Activated T-cell treated with anti-CD3 and anti-CD28 coated beads for 1 hour (primary cell): ENCODE results near the gene PRKCB.

Source experiments
- DNase-seq: peaks from one replicate; pipeline ENCODE4 v3.0.0-alpha.2; 2020; ENCODE audit warnings: low read depth

The PRKCB gene

GRCh38 chr16:23968176-23968575 lies 132.4 kb downstream of the PRKCB start:
- no peak for DNase-seq

- no peak for DNase-seq
These were observed 133.9 kb downstream of the PRKCB start for GRCh38 chr16:23969468-23970297.

DNA sequence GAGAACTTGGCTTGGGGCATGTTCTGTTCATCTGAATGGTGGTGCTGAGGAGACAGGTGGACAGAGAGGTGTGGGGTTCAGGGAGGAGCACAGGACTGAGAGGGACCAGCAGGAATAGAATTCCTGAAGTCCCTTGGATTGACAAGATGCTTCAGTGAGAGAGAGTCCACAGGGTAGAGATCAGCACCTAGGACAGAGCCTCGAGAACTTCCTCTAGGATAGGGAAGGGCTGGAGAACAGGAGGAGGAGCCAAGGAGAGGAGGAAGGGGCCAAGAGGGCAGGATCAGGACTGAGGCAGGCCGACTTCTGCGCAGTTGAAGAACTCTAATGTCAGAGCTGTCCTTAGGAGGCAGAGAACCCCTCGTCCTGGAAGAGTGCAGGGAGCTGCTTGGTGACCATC lies 138.4 kb downstream of the PRKCB start:
- no peak for DNase-seq

DNA sequence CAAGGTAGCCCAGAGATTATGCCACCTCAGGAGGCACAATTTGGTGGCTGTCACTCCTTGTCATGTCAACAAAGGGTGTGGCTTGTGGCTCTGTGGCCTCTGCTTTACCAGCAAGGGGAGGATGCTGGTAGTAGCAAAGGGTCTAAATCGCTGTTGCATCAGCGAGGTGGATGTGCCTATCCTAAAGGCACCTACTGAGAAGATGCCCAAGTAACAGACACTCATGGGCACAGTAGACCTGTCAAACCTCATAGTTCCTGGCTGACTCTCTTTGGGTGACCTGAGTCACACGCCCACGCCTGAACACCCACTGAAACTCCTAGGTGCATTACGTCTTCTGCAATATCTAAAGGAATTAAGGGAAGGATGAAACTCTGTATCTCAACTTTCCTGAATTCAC lies 139.5 kb downstream of the PRKCB start:
- DNase-seq: no peak

DNA sequence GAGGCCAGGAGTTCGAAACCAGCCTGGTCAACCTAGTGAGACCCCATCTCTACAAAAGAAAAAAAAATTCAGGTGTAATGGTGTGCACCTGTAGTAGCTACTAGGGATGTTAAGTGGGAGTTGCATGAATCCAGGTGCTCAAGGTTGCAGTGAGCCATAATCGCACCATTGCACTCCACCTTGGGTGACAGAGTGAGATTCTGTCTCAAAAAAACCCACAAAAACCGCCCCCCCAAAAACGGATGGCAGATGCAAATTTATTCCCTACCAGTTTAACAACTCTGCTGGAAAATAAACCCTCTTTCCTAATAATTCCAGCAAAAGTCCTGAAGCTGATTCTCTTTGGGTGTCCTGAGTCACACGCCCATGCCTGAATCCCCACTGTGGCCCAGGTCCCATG lies 140.3 kb downstream of the PRKCB start:
- DNase-seq: no peak

GRCh38 chr16:23976524-23976923 lies 140.7 kb downstream of the PRKCB start:
- DNase-seq: no peak

DNA sequence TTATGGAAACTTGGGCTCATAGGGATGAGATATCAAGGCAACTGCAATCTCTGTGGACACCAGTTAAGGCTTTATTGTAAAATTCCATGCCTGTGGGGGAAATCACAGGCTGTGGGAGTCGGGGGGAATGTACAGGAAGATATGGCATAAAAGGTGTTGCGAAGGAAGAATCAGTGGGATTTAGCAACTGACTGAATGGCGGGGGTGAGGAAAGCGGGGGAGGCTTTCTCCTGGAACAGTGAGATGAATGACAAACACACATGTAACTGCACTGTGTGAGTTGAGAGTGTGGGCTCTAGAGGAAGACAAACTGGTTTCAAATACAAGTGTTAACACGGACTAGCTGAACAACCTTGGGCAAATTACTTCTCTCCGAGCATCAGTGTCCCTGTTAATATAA lies 143.7 kb downstream of the PRKCB start:
- DNase-seq: no peak

- no peak for DNase-seq
These were observed 144.2 kb downstream of the PRKCB start for GRCh38 chr16:23979982-23980381.

- no peak for DNase-seq
These were observed 145.9 kb downstream of the PRKCB start for GRCh38 chr16:23981429-23982399.

DNA sequence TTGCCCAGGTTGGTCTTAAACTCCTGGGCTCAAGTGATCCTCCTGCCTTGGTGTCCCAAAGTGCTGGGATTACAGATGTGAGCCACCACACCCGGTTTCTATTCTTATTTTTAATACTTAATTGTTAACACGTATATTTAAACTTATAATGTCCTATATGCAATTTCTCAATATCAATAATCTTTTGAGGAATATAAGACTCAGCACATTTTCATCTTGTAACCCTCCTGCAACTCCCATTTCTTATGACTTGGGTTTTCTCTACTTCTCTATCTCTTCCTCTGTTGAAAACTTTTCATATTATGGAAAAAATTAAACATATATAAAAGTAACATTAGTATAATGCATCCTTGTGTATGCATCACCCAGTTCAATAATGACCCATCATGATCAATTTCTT lies 150.7 kb downstream of the PRKCB start:
- no peak for DNase-seq

DNA sequence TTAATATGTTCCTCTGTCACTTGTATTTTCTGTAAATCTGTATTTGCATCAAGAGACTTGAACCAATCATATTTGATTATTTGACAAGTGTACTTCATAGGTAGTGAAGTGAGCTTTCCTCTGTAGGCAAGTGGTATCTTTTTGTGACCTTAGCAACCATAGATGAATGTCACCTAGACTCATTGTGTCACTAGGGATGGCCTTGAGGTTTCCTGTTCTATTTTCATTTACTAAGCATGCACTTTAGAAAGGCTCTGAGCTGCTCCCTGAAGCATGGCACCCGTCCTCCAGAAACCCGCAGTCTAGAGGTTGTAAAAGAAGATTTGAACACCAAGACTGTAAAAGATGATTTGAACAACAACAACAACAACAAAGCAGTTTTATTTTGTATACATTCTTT lies 151.7 kb downstream of the PRKCB start:
- no peak for DNase-seq

DNA sequence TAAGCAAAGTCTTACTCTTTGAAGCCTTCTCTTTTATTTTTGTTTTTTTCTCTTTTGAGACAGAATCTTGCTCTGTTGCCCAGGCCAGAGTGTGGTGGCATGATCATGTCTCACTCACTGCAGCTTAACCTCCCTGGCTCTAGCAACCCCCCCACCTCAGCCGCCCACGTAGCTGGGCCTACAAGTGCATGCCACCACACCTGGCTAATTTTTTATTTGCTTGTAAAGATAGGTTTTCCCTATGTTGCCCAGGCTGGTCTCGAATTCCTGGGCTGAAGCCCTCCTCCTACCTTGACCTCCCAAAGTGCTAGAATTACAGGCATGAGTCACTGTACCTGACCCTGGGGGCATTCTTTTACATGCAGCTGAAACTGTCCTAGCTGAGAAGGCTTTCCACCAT lies 154.7 kb downstream of the PRKCB start:
- DNase-seq: no peak

DNA sequence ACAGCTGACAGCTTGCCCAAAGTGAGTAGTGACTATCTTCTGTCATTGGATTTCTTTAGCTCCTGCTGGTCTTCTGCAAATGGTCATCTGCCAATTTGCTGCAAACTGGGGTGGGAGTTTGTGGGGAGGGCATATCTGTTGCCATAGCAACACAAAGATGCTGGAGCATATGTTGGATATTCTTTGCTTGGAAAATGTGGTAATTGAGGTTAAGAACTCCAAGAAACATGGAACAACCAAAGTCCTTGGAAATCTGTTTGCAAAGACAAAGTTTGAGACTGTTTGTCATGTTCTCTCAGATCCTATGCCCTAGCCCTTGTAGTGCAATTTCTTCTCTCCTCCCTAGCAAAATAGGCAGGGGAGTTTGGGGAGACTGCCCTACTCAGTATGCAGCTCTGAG lies 155.3 kb downstream of the PRKCB start:
- no peak for DNase-seq

GRCh38 chr16:23994615-23995014 lies 158.8 kb downstream of the PRKCB start:
- DNase-seq: no peak

- no peak for DNase-seq
These were observed 160.6 kb downstream of the PRKCB start for GRCh38 chr16:23996258-23996955.

GRCh38 chr16:23998771-23999170 lies 163.0 kb downstream of the PRKCB start:
- no peak for DNase-seq

- no peak for DNase-seq
These were observed 163.9 kb downstream of the PRKCB start for GRCh38 chr16:23999663-24000062.

DNA sequence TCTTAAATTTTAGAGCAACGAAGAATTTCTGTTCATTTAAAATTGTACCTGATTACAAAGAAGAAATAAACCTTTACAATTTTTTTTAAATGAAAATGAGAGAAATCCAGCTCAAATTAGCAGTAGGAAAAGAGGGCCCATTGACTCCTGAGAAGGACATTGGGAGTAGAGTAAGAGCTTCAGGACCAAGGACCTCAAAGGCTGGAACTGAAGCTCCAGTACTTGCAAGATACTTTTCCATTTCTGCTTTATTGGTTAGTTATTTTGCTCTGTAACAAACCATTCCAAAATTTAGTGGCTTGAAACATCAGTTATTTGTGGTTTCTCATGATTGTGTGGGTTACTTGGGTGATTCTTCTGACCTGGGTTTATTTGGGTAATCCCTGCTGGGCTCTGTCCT lies 165.9 kb downstream of the PRKCB start:
- DNase-seq: no peak

DNA sequence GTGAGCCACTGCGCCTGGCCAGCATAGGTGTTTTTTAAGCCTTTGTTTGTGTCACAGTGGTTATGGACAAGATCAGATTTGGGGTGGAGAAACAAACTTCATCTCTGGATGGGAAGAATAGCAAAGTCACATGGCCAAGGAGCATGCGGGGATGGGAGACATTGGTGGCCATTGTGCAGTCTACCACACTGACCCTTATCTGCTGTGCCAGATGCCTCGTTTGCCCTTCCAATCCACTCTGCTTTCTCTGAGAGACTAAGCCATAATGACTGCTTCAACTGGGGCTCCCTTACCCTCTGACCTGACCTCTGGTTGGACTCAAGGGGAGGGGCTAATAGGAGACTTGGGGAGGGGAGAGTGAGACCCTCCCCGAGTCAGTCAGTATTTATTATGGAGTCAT lies 166.8 kb downstream of the PRKCB start:
- DNase-seq: no peak

- no peak for DNase-seq
These were observed 169.8 kb downstream of the PRKCB start for GRCh38 chr16:24005577-24005976.

- no peak for DNase-seq
These were observed 171.6 kb downstream of the PRKCB start for GRCh38 chr16:24007391-24007790.

DNA sequence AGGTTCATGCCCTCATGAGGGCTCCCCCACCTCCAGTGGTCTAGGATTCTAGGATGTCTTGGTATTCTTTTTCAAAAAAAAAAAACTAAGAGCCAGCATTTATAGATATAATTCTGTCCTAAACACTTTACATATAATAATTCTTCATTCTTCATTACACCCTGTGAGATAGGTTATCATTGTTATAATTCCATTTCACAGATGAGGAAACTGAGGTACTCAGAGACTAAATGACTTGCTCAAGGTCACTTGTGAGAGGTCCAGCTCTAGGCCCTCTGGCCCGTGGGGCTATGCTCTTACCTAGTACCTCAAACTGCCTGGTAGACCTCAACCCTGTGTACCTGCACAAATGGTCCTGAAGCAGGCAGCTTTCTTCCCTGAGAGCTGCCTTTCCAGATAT lies 172.2 kb downstream of the PRKCB start:
- DNase-seq: no peak

GRCh38 chr16:24009098-24009497 lies 173.3 kb downstream of the PRKCB start:
- DNase-seq: no peak
